Gastroesophageal sphincter (tissue), 3 donors: ENCODE data around the gene DUS1L.

Source experiments
- CTCF ChIP-seq, 4 experiments: fragments of 200-600 bp in 2 of 4; fragments of 450-650 bp in 2 of 4; sonication (generic) in 1 of 4; IDR thresholded peaks; one replicate each; pipeline ENCODE4 v1.5.1; 2017 to 2019; ENCODE audit warnings: antibody characterized with exemption in 4 of 4, mild to moderate bottlenecking in 2 of 4, moderate library complexity in 2 of 4
- POLR2A ChIP-seq, 2 donors: fragments of 450-650 bp; IDR thresholded peaks; one replicate each; pipeline ENCODE4 v1.6.1; 2017; ENCODE audit warnings: antibody characterized with exemption in 2 of 2, mild to moderate bottlenecking in 2 of 2, moderate library complexity in 1 of 2

- TF ChIP-seq CTCF (IDR thresholded peaks at IDR 0.05) (no peak), POLR2A (IDR thresholded peaks at IDR 0.05) (no peak)
These were observed 21.6 kb upstream of the DUS1L start for GRCh38 chr17:82086941-82087906.
